HK-2 (cell line): ENCODE results near the gene STX17.
A peak's percentile ranks its signal among the peaks of the same experiment; 100 is the strongest.
"Not testable (repeated sequence)": the region's sequence is repeated elsewhere in the genome, so short reads cannot be mapped to it uniquely, and the experiment has no call there.

ENCODE experiments used
- DNase-seq: peaks from one replicate; pipeline ENCODE4 v3.0.0-alpha.2; 2018; ENCODE audit not compliant: unreplicated experiment

Gene STX17

DNA sequence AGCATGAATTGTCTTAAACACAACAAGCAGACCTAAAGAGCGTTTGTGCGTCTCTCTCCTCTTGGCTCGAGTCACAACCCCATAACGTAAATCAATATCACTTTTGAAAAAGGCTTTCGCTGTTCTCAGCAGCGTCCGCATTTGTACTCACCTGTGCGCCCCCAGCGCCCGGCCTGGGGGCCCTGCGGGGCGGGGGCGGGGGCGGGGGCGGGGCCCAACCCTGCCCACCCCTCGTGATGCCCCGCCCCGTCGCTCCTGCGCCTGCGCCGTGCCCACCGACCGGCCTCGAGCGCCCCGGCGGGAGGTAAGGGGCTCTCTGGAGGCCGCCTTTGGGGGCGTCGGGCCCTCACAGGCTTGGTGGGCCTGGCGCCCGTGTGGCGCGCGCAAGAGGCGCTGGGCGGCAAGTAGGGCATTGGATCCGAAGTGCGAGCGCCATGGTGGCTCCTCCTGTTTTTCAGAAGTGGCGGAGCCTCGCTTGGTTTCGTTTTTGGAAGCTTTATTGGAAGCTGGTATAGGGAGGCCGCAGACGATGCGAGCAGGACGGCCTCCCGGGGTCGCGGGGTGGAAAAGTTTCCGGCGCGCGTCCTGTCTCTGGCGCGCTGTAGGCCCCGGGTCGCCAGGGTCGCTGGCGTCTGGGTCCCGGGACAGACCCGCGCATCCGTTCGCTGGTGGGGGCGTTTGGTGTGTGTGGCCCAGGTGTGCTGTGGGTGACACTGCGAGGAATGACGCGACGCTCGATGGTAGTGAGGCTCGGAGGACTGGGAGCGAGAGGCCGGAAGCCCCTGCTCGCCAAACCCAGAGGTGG, at the start of gene STX17:
TSS of gene STX17 (plus strand) at position 252 of the 805 bp plus-strand sequence. CDS start 8,586 bp downstream, outside the sequence.
- peak; percentile 74 for DNase-seq

DNA sequence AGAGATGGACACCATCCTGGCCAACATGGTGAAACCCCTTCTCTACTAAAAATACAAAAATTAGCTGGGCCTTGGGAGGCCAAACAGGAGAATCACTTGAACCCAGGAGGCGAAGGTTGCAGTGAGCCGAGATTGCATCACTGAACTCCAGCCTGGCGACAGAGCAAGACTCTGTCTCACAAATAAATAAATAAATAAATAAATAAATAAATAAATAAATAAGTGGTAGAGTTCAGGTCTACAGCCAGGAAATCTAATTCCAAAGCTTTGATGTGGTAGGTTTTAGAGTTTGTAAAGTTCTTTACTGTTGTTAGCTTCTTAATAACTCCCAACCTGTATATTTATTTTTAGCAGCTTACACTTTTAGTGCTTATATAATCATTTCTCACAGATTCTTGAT, 48.9 kb upstream of the STX17 start:
- not testable (repeated sequence) for DNase-seq

DNA sequence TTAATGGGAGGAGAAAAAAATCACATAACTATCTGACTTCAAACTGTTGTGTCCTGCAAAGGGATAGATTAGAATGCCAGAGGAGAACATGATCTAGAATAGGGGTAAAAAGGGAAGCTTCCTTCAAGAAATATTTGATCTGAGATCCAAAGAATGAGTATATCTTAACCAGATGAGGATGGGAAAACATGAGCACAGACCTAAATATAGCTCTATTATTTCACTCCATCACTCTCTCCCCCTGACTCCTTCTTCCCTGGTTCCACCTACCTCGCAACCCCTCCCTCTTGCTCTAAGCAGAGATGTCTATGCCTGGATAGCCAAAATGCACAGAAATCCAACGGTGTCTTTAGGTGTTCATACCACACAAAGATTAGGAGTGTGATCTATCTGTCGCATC, 48.4 kb upstream of the STX17 start:
- DNase-seq: no peak

DNA sequence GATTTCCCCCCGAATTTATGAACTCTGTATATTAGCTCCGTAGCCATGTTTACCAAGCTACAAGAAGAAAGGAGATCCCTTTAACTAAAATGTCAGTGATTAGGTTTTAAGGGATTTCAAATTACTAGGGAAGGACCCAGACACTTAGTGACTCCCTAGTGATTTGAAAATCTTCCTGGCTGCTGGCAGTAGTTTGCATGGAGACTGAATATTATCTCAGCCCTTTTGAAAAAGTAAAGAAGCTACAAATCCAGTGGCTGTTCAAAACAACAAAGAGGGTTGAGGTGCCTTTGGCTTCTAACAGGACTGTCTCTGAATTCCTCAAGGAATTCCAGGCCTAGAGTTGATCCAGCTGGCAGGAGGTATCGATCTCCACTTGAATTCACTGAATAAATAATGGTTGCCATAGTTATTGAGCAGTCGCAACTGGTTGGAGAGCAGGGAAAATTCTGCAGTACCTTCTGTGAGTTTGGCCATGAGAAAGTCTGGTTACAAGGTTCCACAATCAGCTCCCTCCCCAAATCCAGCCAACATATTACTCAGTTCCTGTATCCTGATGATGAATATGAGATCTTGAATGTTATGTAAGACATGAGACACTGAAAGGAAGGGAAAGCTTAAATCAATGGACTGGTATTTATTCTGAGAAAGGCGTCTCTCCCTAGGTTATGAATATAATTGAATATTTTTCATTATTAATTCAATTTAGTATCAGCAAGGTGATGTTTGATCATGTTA, 47.0 kb upstream of the STX17 start:
- DNase-seq: no peak

DNA sequence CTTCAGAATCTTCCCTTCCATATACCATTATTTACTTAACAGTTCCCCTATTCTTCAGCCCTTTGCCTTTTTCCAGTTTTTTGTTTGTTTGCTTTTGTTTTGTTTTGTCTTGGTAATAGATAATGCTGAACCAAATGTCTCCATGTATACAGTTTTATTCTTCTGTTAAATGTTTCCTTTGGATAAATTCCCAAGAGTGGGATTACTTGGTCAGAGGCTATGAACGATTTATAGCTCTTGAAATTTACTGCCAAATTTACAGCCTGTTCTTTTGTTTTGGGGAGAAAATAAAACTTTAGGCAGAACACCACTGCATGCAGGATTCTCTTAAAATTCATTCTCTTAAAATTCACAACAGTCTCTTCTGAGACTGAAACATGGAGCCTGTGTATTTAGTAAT, 46.2 kb upstream of the STX17 start:
- no peak for DNase-seq

DNA sequence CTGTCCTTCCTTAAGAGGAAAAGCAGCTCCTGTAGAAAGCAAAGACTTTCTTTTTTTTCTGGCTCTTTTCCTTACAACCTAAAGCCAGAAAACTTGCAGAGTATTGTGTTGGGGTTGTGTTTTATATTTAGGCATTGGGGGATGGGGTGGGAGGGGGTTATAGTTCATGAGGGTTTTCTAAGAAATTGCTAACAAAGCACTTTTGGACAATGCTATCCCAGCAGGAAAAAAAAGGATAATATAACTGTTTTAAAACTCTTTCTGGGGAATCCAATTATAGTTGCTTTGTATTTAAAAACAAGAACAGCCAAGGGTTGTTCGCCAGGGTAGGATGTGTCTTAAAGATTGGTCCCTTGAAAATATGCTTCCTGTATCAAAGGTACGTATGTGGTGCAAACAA, 42.5 kb upstream of the STX17 start:
- no peak for DNase-seq

DNA sequence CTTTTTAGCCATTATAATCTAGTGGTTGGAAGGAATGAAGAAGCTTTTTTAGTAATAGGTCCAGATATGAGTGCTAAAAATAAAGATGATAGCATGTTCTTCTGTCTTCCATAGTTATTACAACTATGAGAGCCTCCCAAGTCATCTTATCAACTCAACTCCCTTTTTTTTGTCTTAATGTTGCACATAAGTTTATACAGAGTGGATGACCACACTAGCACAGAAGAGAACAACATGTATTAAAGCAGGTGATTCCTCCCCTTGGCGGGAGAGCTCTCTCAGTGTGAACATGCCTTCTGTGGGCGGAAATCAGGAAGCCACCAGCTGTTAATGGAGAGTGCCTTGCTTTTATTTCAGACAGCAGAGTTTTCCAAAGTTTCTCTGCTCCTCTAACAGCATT, 40.1 kb upstream of the STX17 start:
- DNase-seq: no peak

DNA sequence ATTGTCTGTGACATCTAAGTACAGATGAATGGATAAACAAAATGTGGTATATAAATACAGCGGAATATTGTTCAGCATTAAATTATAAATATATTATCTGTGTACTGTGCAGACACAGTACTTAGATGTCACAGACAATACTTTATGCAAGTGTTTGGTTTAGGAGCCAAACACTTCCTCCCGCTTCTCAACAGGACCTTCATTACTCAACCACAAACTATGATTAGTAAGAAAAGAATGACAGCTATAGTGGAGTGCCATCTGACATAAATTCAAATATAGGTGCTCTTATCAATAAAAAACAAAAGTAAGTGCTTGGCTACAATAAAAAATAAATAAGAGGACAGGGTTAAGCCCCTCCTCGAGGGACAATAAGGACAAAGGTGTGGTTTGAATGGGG, 38.9 kb upstream of the STX17 start:
- DNase-seq: no peak

DNA sequence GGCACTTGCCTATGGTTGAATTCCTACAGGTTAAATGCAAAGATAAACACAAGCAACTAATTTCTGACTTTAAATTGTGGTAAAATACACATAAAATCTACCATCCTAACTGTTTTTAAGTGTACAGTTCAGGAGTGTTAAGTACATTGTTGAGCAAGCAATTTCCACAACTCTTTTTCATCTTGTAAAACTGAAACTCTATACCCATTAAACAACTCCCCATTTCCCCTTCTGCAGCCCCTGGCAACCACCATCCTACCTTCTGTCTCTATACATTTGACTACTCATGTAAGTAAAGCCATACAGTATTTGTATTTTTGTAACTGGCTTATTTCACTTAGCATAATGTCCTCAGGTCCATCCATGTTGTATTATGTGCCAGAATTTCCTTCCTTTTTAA, 38.5 kb upstream of the STX17 start:
- no peak for DNase-seq

DNA sequence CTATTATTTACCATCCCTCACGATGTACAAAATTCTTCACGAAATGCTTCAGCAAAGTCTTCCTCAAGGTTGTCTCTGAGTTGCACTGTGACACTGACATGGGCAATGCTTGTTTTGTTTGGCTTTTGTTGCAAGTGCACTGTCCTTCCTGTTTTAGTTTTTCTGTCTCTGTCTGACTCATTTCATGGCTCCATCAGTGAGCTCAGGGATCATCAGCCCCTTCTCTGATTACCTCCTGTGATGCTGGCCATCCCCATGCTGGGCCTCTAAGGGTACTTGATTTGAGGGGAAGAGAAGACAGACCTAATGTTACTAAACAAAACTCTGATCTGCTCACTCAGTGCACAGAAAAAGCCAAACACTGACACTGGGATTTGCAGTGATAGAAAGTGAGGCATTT, 37.6 kb upstream of the STX17 start:
- no peak for DNase-seq

DNA sequence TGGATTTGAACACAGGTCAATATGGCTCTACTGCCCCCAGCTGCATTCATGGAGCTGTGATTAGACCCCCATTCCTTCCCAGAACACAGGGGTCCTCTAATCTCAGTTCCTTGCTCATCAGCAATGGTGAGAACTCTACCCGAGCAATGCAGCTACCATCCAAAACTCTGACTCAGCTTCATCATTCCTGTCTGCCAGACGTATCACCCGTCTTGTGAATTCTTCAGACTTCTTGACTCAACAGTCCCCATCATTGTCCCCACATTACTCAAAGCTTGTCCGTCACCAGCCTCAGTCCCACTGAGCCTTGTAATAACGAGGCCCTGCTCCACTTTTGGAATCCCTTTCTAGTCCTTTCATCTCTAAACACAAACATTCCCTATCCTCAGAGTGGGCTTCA, 36.3 kb upstream of the STX17 start:
- no peak for DNase-seq

DNA sequence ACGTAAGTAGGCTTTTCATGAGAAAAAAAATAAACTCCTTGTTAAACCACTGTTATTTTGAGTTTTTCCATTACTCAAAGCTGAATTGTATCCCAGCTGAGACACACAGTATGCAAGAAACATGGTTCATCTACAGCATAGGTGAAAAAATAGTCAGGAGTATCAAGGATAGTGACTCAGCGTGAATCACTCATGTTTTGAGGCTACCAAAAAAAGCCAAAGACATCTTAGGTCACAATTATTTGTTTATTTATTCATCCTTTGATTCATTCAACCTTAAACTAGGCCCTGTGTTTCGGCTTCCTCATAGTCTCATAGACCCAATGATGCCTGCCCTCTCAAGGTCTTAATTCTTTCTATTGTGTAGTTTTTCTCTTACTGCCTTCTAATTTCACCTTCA, 32.9 kb upstream of the STX17 start:
- DNase-seq: no peak

DNA sequence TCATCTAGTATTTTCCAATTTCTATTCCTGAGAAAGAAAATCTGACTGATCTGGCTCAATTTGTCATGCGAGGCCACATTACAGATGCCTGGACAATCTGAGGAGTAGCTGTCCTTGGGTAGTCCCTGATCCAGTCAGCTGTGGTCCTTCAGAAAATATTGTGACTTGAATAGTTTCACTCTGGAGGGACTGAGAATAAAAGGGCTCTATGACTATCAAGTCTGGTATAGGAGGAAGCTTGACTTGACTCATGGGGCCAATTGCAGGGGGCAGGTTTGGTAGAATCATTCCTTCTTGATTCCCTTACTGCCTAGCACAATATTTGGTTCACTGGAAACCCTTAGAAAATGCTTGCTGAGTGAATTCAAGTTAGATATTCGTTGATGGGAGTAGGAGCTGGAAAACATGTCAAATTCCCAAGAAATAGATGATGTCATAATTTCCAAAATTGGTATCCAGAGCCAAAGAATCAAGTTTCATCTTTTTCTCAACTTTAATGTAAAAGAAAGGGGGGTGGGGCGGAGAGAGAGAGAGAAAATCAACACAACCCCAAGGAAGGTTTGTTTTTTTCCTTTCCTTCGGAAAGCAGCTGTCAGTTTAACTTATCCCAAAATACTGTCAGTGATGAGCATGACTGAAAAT, 32.4 kb upstream of the STX17 start:
- no peak for DNase-seq

DNA sequence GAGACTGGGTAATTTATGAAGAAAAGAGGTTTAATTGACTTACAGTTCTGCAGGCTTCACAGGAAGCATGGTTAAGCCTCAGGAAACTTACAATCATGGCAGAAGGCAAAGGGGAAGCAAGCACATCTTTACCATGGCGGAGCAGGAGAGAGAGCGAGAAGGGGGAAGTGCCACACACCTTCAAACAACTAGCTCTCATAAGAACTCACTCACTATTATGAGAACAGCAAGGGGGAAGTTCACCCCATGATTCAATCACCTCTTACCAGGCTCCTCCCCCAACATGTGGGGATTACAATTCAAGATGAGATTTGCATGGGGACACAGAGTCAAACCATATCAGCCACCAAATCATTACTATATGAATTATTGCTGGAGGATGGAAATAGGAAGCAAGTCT, 30.3 kb upstream of the STX17 start:
- no peak for DNase-seq

DNA sequence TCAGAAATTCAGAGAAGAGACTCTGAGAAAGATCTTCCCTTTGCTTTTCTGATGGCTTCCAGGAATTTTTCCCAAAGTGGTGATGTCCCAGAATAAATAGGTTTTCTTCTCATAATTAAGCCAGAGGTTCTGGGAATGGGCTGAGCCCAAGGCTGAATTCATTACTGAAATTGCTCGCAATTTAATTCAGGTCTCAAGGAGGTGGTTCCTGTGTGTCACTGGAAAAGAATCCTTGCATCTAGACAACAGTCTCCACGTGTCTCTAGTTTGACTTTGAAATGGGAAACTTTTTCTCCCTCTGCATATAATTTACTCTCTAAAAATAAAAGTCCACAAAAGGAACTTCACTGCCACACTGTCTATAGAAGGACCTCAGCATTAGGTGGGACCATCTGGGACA, 27.8 kb upstream of the STX17 start:
- DNase-seq: no peak

DNA sequence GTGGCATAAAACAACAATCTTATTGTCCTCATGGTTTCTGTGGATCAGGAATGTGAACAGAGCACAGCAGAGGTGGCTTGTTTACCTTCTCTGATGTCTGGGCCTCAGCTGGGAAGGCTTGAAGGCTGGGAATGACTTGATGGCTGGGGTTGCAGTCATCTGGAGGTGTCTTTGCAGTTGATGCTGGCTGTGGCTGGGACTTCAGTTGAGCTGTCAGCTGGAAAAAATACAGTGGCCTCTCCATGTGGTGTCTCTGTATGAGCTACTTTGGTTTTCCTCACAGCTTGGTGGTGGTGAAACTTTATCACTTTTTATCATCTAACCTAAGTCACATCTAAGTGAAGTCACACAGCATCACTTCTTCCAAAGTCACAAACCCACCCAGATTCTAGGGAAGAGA, 24.7 kb upstream of the STX17 start:
- DNase-seq: no peak

DNA sequence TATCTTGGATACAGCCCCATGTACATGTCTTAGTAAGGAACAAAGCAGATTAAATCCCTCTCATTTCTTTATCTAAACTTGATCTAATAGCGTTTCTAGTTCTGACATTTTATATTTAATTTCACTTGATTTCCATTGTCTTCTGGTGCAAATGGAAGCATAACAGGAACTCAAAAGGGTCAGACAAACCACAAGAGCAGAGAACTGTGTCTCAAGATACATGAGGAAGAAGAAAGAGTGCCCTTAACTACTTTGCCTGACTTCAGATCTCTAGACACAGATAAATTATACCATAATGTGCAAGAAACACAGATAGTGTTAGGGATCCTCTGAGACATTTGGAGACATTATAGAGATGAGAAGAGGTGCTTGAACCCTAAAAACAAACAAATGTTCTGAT, 20.7 kb upstream of the STX17 start:
- no peak for DNase-seq

DNA sequence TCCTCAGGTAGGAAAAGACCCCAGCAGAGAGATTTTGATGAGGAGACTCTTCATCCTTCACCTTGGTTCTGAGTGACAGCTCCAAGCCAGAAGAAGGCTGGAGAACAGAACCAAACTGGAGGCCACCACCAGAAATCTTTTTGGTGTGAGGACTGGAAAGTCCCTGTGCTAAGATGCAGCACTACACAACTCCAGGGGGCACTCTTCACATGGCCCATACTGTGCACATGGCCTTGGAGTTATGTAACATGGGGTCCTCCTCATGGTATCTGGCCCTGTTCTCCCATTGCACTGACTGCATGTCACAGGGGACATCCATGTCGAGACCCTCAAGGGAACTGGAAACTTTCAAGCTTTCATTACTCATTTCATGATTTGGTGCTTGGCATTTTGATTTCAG, 17.3 kb upstream of the STX17 start:
- DNase-seq: no peak

DNA sequence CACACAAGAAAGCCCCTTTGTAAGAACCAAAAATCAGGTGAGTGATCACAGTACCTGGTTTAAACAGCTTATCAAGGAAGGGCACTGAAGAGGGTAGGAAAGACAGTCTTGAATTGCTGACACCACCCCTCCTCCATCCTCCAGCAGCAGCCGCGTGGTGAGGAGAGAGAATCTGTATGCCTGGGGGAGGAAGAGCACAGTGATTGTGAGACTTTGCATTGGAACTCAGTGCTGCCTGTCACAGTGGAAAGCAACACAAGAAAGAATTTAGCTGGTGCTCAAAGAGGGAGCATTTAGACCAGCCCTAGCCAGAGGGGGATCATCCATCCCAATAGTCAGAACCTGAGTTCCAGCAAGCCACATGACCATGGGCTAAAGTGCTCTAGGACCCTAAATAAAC, 11.6 kb upstream of the STX17 start:
- no peak for DNase-seq

DNA sequence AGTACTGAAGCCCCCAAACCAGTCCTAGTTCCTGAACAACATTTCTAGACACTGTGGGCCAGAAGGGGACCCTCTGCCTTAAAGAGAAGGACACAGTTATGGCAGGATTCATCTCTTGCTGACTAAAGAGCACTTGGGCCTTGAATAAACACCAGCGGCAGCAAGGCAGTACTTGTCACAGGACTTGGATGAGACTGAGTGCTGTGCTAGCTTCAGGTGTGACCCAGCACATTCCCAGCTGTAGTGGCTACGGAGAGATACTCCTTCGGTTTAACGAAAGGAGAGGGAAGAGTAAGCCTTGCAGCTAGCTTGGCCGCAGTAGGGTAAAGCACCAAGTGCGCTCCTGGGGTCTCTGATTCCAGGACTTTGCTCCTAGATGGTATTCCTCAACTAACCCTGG, 10.9 kb upstream of the STX17 start:
- DNase-seq: no peak

DNA sequence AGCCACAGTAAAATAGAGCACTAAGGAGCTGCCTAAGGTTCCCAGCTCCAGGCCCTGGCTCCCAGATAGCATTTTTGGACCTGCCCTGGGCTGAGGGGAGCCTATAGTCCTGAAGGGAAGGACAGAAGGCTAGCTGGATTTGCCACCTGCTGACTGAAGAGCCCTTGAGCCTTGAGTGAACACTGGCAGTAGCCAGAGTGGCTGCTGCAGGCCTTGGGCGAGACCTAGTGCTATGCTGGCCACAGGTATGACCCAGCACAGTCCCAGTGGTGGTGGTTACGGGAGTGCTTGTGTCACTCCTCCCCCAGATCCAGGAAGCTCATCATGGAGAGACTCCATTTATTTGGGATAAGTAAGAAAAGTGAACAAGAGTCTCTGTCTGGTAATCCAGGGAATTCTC, 10.3 kb upstream of the STX17 start:
- DNase-seq: no peak

DNA sequence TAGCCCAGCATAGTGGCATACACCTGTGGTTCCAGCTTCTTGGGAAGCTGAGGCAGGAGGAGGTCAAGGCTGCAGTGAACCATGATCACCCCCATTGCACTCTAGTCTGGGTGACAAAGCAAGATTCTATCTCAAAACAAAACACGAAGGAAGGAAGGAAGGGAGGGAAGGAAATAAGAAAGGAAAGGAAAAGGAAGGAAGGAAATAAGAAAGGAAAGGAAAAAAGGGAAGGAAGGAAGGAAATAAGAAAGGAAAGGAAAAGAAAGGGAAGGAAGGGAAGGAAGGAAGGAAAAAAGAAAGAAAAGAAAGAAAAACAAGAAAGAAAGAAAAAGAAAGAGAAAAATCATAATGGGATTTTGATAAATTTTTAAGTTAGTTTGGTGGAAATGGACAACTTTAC, 3.1 kb upstream of the STX17 start:
- DNase-seq: no peak

DNA sequence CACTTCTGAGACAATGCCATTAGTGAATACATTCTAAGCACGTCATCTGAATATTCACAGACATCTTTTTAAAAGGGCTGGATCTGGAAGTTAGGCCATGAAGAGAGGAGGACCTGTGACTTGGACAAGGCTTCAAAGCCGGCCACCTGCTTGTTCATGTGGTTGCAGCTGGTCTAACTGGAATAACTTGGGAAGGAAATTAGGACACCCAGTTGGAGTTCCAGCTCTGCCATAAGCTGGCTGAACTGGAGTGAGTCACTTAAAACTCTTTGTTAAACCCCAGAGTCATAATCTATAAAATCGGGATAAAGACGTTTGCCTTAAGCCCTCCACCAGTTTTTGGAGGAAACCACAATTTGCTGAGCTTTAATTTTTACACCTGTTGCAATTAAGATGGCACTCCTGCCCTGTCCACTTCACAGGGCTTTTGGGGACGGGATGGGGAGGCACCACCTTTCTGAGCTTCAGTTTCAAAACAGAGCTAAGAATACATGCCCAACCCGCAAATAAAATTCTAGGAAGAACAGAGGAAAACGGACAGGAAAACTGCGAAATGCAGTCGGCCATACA, 536 bp upstream of the STX17 start:
- DNase-seq: no peak
